Measurements from ENCODE around the gene C1orf35. TPM values are rescaled to one million over a fixed set of nuclear protein-coding genes. Genes with fewer than 3 reads are reported as not detected.

The C1orf35 gene
- total and polyA plus RNA-seq, 2 of the 4 experiments (the other 2 are of a cell fraction), result 4.3 to 13.0 TPM

- POLR2A ChIA-PET (ENCODE audit: unreplicated experiment), result no interaction called here
- Histone ChIP-seq H3K18ac (ENCODE audit: low read depth, low read length) (no peak overlapping the region), H2AK5ac (ENCODE audit: low read depth, low read length) (no peak overlapping the region), H2BK20ac (ENCODE audit: low read depth, low read length) (no peak overlapping the region), H3K4me1 (ENCODE audit: control insufficient read depth, insufficient read depth, low read length) (peaks cover 2% of the 10 kb centered on the region; the same call in 1 of the 2 replicates), H2BK15ac (ENCODE audit: low read depth, low read length) (no peak overlapping the region), H3K9ac (ENCODE audit: low read depth, low read length) (no peak overlapping the region), H4K8ac (ENCODE audit: low read depth in 2 of 2, low read length in 2 of 2) (no peak overlapping the region), H3K36me3 (ENCODE audit: control insufficient read depth, insufficient read depth, low read length) (no peaks in the 10 kb centered on the region), H3K9me1 (ENCODE audit: insufficient read depth, low read length) (no peaks in the 10 kb centered on the region; the same call in 1 of the 2 replicates), H3K4ac (ENCODE audit: low read depth, low read length) (no peak overlapping the region), H2AK9ac (replicated peaks; ENCODE audit: low read depth, low read length, poor library complexity) (no peak overlapping the region), H3K4me2 (ENCODE audit: low read depth, low read length) (no peak overlapping the region), H2BK120ac (ENCODE audit: low read depth, low read length) (no peak overlapping the region), H3K27ac (ENCODE audit: insufficient read depth, low read length) (no peak overlapping the region), H4K20me1 (ENCODE audit: insufficient read depth, low read length) (peaks cover 21% of the 10 kb centered on the region), H2AFZ (replicated peaks; ENCODE audit: low read length, poor library complexity) (no peak overlapping the region), H4K5ac (ENCODE audit: low read depth, low read length) (no peak overlapping the region), H3K14ac (replicated peaks; ENCODE audit: low read depth, low read length) (no peak overlapping the region), H3K23ac (ENCODE audit: low read depth, low read length) (no peak overlapping the region), H2BK5ac (ENCODE audit: low read depth, low read length, poor library complexity, severe bottlenecking) (no peak overlapping the region), H3K56ac (ENCODE audit: extremely low read depth, insufficient read depth, low read length) (no peak overlapping the region), H3K79me1 (ENCODE audit: low read depth in 1 of 2, low read length in 2 of 2) (peaks cover 3 to 20% of the 10 kb centered on the region in 2 experiments; a peak in 2 of 4 replicates), H4K91ac (ENCODE audit: insufficient read depth, low read depth, low read length) (no peak overlapping the region), H3K27me3 (ENCODE audit: control insufficient read depth, insufficient read depth, low read length) (no peaks in the 10 kb centered on the region), H3K4me3 (ENCODE audit: insufficient read depth, low read depth, low read length) (no peak overlapping the region), H3K9me3 (ENCODE audit: control insufficient read depth, insufficient read depth, low read length) (no peaks in the 10 kb centered on the region)
- WGBS, 2 experiments (ENCODE audit: extremely low coverage in 2 of 2, insufficient read length in 1 of 2), result 92% methylated on average over 5 of the region's 10 CpGs; no CpG with 5 or more reads in 1 of the 2 experiments
- intact Hi-C loops (cut with micrococcal nuclease), result no loop called here
- ATAC-seq (ENCODE audit: low read depth), result no peak
- in situ Hi-C loops (cut with MboI; ENCODE audit: low sequenced_read_pairs), result no loop called here
- dilution Hi-C loops (cut with HindIII; ENCODE audit: low sequenced_read_pairs, unreplicated experiment), result no loop called here
- DNase-seq, result no peak
- no TSS peak for BruUV-seq (replicated peaks)
- TF ChIP-seq RFX5 (IDR thresholded peaks at IDR 0.05; ENCODE audit: low read depth, low read length) (no peak), CEBPB (IDR thresholded peaks at IDR 0.05; ENCODE audit: low read depth, low read length) (no peak), SMC3 (IDR thresholded peaks at IDR 0.05; ENCODE audit: low read depth, low read length) (no peak), RCOR1 (IDR thresholded peaks at IDR 0.05; ENCODE audit: insufficient replicate concordance, low read length) (no peak), CTCF (conservative IDR thresholded peaks at IDR 0.05; ENCODE audit: low read depth, low read length) (no peak), FOS (IDR thresholded peaks at IDR 0.05; ENCODE audit: low read depth, low read length) (no peak), ELK1 (IDR thresholded peaks at IDR 0.05; ENCODE audit: borderline replicate concordance, low read depth, low read length) (no peak), CHD1 (IDR thresholded peaks at IDR 0.05; ENCODE audit: low read depth, low read length) (no peak), MAFK (IDR thresholded peaks at IDR 0.05; ENCODE audit: low read depth, low read length) (no peak), RAD21 (IDR thresholded peaks at IDR 0.05; ENCODE audit: low read length) (no peak), MAZ (IDR thresholded peaks at IDR 0.05; ENCODE audit: borderline replicate concordance, low read depth, low read length) (no peak), BHLHE40 (IDR thresholded peaks at IDR 0.05; ENCODE audit: low read depth, low read length) (no peak), MXI1 (IDR thresholded peaks at IDR 0.05; ENCODE audit: borderline replicate concordance, low read depth, low read length) (no peak), NFE2L2 (IDR thresholded peaks at IDR 0.05; ENCODE audit: low read depth, low read length) (no peak), POLR2A (IDR thresholded peaks at IDR 0.05; ENCODE audit: low read depth, low read length) (no peak), USF2 (IDR thresholded peaks at IDR 0.05; ENCODE audit: low read depth, low read length) (no peak)
- CTCF ChIA-PET, result no interaction called here
Measured at GRCh38 chr1:228077565-228078330, 25.4 kb downstream of the C1orf35 start.

Measured in IMR-90 (cell line).